Gastrocnemius medialis (tissue), 4 donors: Measurements from ENCODE around the gene ATXN1.

ENCODE experiments used
- POLR2A ChIP-seq, 2 donors: fragments of 450-650 bp; IDR thresholded peaks; one replicate each; pipeline ENCODE4 v1.6.1; 2017; ENCODE audit warnings: antibody characterized with exemption in 2 of 2, mild to moderate bottlenecking in 2 of 2, moderate library complexity in 2 of 2
- TF ChIP-seq, protein P1 (sequence below), 5 experiments: fragments of 450-650 bp in 3 of 5; fragments of 200-600 bp in 2 of 5; sonication (generic) in 2 of 5; IDR thresholded peaks in 4 of 5; conservative IDR thresholded peaks in 1 of 5; 1 replicate in 4 of 5; 2 replicates in 1 of 5; pipeline ENCODE4 v1.5.1; 2016 to 2019; ENCODE audit warnings: antibody characterized with exemption in 5 of 5, mild to moderate bottlenecking in 3 of 5, moderate library complexity in 3 of 5

GRCh38 chr6:16751251-16751946 lies 9.9 kb downstream of the ATXN1 start:
- TF ChIP-seq, protein P1, sequence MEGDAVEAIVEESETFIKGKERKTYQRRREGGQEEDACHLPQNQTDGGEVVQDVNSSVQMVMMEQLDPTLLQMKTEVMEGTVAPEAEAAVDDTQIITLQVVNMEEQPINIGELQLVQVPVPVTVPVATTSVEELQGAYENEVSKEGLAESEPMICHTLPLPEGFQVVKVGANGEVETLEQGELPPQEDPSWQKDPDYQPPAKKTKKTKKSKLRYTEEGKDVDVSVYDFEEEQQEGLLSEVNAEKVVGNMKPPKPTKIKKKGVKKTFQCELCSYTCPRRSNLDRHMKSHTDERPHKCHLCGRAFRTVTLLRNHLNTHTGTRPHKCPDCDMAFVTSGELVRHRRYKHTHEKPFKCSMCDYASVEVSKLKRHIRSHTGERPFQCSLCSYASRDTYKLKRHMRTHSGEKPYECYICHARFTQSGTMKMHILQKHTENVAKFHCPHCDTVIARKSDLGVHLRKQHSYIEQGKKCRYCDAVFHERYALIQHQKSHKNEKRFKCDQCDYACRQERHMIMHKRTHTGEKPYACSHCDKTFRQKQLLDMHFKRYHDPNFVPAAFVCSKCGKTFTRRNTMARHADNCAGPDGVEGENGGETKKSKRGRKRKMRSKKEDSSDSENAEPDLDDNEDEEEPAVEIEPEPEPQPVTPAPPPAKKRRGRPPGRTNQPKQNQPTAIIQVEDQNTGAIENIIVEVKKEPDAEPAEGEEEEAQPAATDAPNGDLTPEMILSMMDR (IDR thresholded peaks at IDR 0.05 in 4 of 5, conservative IDR thresholded peaks at IDR 0.05 in 1 of 5) = no peak
- no peak for TF ChIP-seq POLR2A (IDR thresholded peaks at IDR 0.05)
